Upper lobe of left lung (tissue), 6 donors: ENCODE results near the gene C20orf204. TPM values are rescaled to one million over a fixed set of nuclear protein-coding genes. Genes with fewer than 3 reads are reported as not detected.

Experiments
- ATAC-seq, 2 donors: fragments of 200-7000 bp; cut with Tn5 transposase; one replicate each; pipeline ENCODE4 v1.9.1; 2022; ENCODE audit warnings: mild to moderate bottlenecking in 2 of 2, moderate library complexity in 2 of 2; ENCODE audit not compliant: low FRiP score in 2 of 2
- DNase-seq, 2 donors: peaks; one replicate each; pipeline ENCODE4 v3.0.0-alpha.2; 2019 to 2020
- H3K27ac ChIP-seq, 4 donors: fragments of 200-600 bp; sonication (generic); one replicate each; pipeline ENCODE4 v1.5.1; 2016 to 2019
- H3K27me3 ChIP-seq, 4 donors: fragments of 200-600 bp; sonication (generic); one replicate each; pipeline ENCODE4 v1.5.1; 2017 to 2019
- H3K36me3 ChIP-seq, 4 donors: fragments of 200-600 bp; sonication (generic); one replicate each; pipeline ENCODE4 v1.5.1; 2016 to 2019
- H3K4me1 ChIP-seq, 4 donors: fragments of 200-600 bp; sonication (generic); one replicate each; pipeline ENCODE4 v1.5.1; 2018 to 2019
- H3K4me3 ChIP-seq, 4 donors: fragments of 200-600 bp; sonication (generic); one replicate each; pipeline ENCODE4 v1.5.1; 2017 to 2019; ENCODE audit warnings: mild to moderate bottlenecking in 2 of 4, moderate library complexity in 1 of 4
- H3K9me3 ChIP-seq, 4 donors: fragments of 200-600 bp; sonication (generic); one replicate each; pipeline ENCODE4 v1.5.1; 2018 to 2019
- CTCF ChIP-seq, 6 experiments: fragments of 450-650 bp in 4 of 6; fragments of 200-600 bp in 2 of 6; sonication (generic) in 2 of 6; IDR thresholded peaks; one replicate each; pipeline ENCODE4 v1.5.1; 2016 to 2019; ENCODE audit warnings: antibody characterized with exemption in 6 of 6
- EP300 ChIP-seq, 4 donors: sonication (generic); formaldehyde crosslinking; IDR thresholded peaks; one replicate each; pipeline ENCODE4 v1.5.1; 2017; ENCODE audit warnings: antibody characterized with exemption in 4 of 4, control low read depth in 2 of 4
- POLR2A ChIP-seq, 4 donors: fragments of 450-650 bp; IDR thresholded peaks; one replicate each; pipeline ENCODE4 v1.5.1; 2016 to 2017; ENCODE audit warnings: antibody characterized with exemption in 4 of 4, mild to moderate bottlenecking in 2 of 4
- POLR2AphosphoS5 ChIP-seq, 2 donors: sonication (generic); formaldehyde crosslinking; IDR thresholded peaks; one replicate each; pipeline ENCODE4 v1.5.1; 2017; ENCODE audit warnings: antibody characterized with exemption in 2 of 2
- WGBS, 2 donors: methylation state at CpG; one replicate each; pipeline ENCODE4 v1.1.5; 2017 to 2018; 5-methylcytosine and 5-hydroxymethylcytosine counted together
- total RNA-seq, 6 donors: library from RNA; depleted of rRNA in 4 of 6; stranded (reverse); fragments of >200 nt in 4 of 6; gene quantifications; one replicate each; pipeline versions ENCODE4 v1.1.0 to v1.2.1, GENCODE V29; 2016 to 2021
- donor health status: DM: no; HTN: no; CAD: no; lungs with moderate emphysema.
- donor health status: DM: no; HTN: yes; CAD: no; lungs with severe emphysema.

Gene C20orf204
- total RNA-seq, 6 donors from 2014 or later, result 0.44 to 2.3 (median 1.7) TPM

DNA sequence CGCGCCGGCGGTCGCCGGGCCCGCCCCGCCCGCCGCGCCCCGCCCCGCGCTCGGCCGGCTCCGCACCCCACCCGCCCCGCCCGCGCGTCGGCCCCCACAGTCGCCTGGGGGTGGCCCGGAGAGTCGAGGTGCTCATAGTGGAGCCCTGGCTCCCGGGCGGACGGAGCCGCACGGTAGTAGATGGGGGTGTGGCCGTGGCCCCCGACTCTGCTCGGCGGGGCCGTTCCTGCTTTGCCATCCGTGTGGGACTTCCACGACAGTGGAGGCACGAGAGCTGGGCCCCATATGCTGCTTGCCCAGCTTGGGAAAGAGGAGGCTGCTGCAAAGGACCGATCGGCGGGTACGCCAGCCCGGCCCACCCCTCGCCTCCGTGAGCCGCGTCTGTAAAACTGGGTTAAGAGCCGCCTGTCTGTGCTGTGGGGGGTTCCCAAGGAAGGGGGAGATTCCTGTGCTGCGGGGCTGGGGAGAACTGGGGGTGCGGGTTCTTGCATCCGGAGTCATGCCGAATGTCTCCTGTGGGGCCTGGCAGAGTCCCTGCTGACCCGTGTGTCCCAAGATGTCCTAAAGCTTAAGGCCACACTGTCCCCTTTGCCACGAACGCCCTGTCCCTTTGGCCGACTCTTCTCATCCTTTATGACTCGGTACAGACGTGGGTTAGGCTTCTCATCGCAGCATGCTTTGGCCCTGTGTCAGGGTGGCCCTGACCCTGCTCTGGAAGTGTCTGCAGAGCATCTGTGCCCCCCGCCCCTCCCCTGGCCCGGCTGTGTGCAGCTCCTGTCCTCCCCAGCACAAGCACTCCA lies 44.2 kb downstream of the C20orf204 start, which contains the start of gene OPRL1:
Gene OPRL1 (plus strand): TSS at position 70 of the 800 bp plus-strand sequence. CDS start 12,639 bp downstream, outside the sequence.
- 0 to 13% methylated on average over 7 to 25 of the region's 62 CpGs for WGBS, 2 donors
- Histone ChIP-seq H3K27me3 (peaks cover 0 to 17% (median 7%) of the 10 kb centered on the region in 4 donors), H3K9me3 (no peaks in the 10 kb centered on the region), H3K27ac (peak within 1 kb of the TSS; percentile 84 to 94 (median 90)), H3K4me3 (peak within 1 kb of the TSS; percentile 71 to 92 (median 80)), H3K4me1 (peaks cover 38 to 81% (median 51%) of the 10 kb centered on the region in 4 donors), H3K36me3 (peaks cover 0 to 9% (median 4%) of the 10 kb centered on the region in 4 donors)
- DNase-seq (peak; percentile 41 to 69), ATAC-seq (peak in 1 of 2 donors; percentile 0)
- peak in 1 of 4 donors; percentile 79 for TF ChIP-seq EP300 (IDR thresholded peaks at IDR 0.05)
- no peak for TF ChIP-seq POLR2A (IDR thresholded peaks at IDR 0.05)

DNA sequence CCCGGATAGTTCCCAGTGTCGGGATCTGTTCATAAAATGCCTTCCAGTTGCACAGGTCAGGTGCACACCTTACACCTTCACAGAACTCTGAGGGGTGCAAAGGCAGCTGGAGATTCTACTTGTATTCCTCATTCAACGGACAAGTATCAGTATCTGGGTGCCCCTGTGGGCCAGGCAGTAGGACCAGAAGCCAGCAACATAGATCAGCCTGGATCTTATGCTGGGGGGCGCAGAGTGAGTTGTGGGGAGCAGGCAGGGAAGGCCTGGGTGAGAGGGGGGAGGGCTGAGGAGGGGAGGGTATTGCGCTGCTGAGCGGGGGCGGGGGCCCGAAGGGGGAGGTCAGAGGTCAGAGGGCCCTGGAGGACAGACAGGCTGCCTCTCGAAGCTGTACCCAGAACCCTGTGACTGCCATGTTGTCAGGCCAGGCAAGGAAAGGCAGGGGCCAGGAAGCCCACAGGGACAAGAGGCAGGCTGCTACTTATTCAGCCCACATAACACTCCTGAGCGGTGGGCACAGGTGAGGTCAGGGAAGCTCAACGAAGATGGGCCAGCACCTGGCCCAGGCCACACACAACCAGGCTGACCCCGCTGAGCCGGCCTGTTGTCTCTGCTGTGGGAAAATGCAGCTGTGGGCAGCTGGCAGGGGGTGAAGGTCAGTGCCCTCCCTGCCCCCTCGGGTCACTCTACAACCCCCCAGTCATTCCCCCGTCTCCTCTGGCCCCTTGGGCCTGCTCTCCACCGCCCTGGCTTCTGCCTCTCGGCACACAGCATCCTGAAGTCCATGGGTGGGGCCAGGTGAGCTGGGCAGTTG lies 45.0 kb downstream of the C20orf204 start:
- TF ChIP-seq POLR2A (IDR thresholded peaks at IDR 0.05), result no peak
- no peak for TF ChIP-seq EP300 (IDR thresholded peaks at IDR 0.05)
- no peak for TF ChIP-seq POLR2AphosphoS5 (IDR thresholded peaks at IDR 0.05)
- TF ChIP-seq CTCF (IDR thresholded peaks at IDR 0.05), result no peak
- H3K27ac ChIP-seq, result peak overlapping the region; percentile 84 to 94 (median 89)
- H3K36me3 ChIP-seq, result peaks cover 0 to 4% (median 2%) of the 10 kb centered on the region in 4 donors
- no peaks in the 10 kb centered on the region for H3K9me3 ChIP-seq
- H3K4me3 ChIP-seq, result peak overlapping the region in 3 of 4 donors; percentile 71 to 92 (median 80)
- peaks cover 0 to 19% (median 8%) of the 10 kb centered on the region in 4 donors for H3K27me3 ChIP-seq
- peaks cover 38 to 81% (median 51%) of the 10 kb centered on the region in 4 donors for H3K4me1 ChIP-seq
- no peak for ATAC-seq
- peak in 1 of 2 donors; percentile 82 for DNase-seq
- WGBS, 2 donors, result 56 to 76% methylated on average over 9 to 17 of the region's 17 CpGs

GRCh38 chr20:64081624-64081964 lies 45.6 kb downstream of the C20orf204 start:
- DNase-seq (no peak), ATAC-seq (no peak)
- Histone ChIP-seq H3K27ac (peak overlapping the region in 3 of 4 donors; percentile 26 to 94 (median 87)), H3K27me3 (peaks cover 0 to 19% (median 8%) of the 10 kb centered on the region in 4 donors), H3K4me1 (peaks cover 36 to 76% (median 51%) of the 10 kb centered on the region in 4 donors), H3K4me3 (no peak overlapping the region), H3K36me3 (no peaks in the 10 kb centered on the region), H3K9me3 (no peaks in the 10 kb centered on the region)
- 86% methylated on average over 4 to 6 of the region's 6 CpGs for WGBS, 2 donors
- TF ChIP-seq POLR2A (IDR thresholded peaks at IDR 0.05), result no peak
- TF ChIP-seq EP300 (IDR thresholded peaks at IDR 0.05), result no peak
- no peak for TF ChIP-seq CTCF (IDR thresholded peaks at IDR 0.05)
- no peak for TF ChIP-seq POLR2AphosphoS5 (IDR thresholded peaks at IDR 0.05)

DNA sequence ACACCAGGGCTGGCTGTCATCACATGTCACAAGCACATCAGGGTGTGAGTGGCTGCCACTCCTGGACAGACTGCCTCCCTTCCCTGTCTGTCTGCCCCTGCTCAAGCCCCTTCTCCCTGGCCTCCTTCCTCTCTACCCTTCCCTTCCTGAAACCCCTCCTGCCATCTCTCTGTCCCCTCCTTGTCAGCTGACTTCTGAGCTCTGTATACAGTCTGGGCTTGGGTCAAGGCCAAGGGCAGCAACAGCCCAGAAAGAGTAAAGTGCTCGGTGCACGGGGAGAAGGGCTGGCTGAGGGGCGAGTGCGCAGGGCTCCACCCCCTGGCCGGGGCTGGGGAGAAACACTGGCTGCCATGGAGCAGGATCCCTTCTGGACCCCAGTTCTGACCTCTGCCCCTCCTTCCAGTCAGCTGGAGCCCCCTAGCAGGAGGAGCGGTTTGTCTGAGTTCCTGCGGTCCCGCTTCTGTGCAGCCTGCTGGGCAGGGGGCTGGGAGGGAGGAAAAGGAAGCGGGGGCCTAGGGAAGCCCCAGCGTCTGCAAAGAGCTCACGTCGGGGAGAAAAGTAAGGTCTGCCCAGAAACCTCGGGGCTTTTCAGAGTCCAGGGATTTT lies 46.2 kb downstream of the C20orf204 start:
- DNase-seq (peak in 1 of 2 donors; percentile 64), ATAC-seq (no peak)
- H3K27ac ChIP-seq, result peak overlapping the region in 2 of 4 donors; percentile 26 to 48
- no peaks in the 10 kb centered on the region for H3K9me3 ChIP-seq
- peaks cover 35 to 73% (median 48%) of the 10 kb centered on the region in 4 donors for H3K4me1 ChIP-seq
- TF ChIP-seq POLR2AphosphoS5 (IDR thresholded peaks at IDR 0.05) (no peak), CTCF (IDR thresholded peaks at IDR 0.05) (no peak), EP300 (IDR thresholded peaks at IDR 0.05) (no peak), POLR2A (IDR thresholded peaks at IDR 0.05) (no peak)
- no peaks in the 10 kb centered on the region for H3K36me3 ChIP-seq
- WGBS, 2 donors, result 17 to 18% methylated on average over 13 of the region's 13 CpGs
- no peak overlapping the region for H3K4me3 ChIP-seq
- peaks cover 0 to 19% (median 8%) of the 10 kb centered on the region in 4 donors for H3K27me3 ChIP-seq
